Bronchial epithelial cell (primary cell): ENCODE data around the gene OR2B2. TPM values are rescaled to one million over a fixed set of nuclear protein-coding genes. Genes with fewer than 3 reads are reported as not detected.

Source experiments
- DNase-seq: peaks from one replicate; pipeline ENCODE4 v3.0.0-alpha.2; 2010; ENCODE audit warnings: low read depth
- FAIRE-seq: peaks from 2 replicates; lab custom pipeline; 2011; peaks lifted over from hg19 to GRCh38; lab: Jason Lieb, UNC
- H3K27me3 ChIP-seq: 2 replicates; pipeline ENCODE4 v1.5.1; 2011; ENCODE audit warnings: low read length; ENCODE audit not compliant: control insufficient read depth, insufficient read depth
- H3K36me3 ChIP-seq: 2 replicates; pipeline ENCODE4 v1.5.1; 2011; ENCODE audit warnings: low read length; ENCODE audit not compliant: control insufficient read depth, insufficient read depth
- H3K4me3 ChIP-seq: 2 replicates; pipeline ENCODE4 v1.5.1; 2011; ENCODE audit warnings: mild to moderate bottlenecking, low read depth, low read length, control low read depth
- CTCF ChIP-seq: IDR thresholded peaks from 2 replicates; pipeline ENCODE4 v1.5.1; 2011; ENCODE audit warnings: mild to moderate bottlenecking, moderate library complexity, low read length, control low read depth, inconsistent platforms; ENCODE audit not compliant: insufficient read depth, severe bottlenecking
- total RNA-seq: library from RNA; depleted of rRNA; stranded (reverse); fragments of >200 nt; gene quantifications from 2 replicates; pipeline ENCODE4 v1.2.1, GENCODE V29; 2014

Gene OR2B2
- total RNA-seq, 1 donor from 2014 or later, result not detected

- TF ChIP-seq CTCF, result peak; percentile 81
- Histone ChIP-seq H3K27me3 (no peaks in the 10 kb centered on the region), H3K36me3 (no peaks in the 10 kb centered on the region), H3K4me3 (peak overlapping the region; percentile 70)
- FAIRE-seq (peak; percentile 23), DNase-seq (peak; percentile 67)
Observed at GRCh38 chr6:27894839-27895762, 17.1 kb downstream of the OR2B2 start.

DNA sequence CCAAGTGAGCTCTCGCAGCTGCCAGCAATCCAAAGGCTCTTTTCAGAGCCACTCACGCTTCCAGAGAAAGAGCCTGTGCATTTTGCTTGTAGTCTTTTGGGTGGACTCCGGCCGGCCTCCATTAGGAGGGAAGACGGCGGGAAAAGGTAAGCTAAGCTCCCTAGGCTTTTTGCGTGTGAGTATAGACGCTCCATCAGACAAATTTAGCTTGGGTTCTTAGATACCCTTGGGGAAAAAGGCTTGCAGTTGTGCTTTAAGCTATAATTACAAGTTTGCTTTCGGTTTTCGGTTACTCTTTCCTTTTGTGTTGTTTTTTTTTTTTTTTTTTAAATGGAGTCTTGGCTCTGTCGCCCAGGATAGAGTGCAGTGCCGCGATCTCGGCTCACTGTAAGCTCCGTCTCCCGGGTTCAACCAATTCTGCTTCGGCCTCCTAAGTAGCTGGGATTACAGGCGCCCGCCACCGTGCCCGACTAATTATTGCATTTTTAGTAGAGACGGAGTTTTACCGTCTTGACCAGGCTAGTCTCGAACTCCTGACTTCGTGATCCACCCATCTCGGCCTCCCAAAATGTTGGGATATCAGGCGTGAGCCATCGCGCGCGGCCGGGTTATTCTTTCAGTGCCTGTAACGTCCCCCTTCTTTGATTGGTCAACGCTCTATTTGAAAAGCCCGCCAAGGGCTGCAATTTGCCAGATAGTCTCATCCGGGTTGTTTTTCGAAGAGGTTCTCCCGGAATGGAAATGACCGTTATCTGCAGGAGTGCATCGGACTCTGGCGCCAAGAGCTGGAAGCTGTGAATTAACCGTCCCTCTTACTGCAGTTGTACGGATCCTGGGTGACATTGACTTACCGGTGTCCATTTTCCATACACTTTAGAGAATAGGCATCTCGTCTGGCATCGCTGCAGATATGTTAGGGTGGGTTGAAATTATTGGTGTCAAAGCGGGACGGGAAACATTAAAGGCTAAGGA is 18.1 kb downstream of the OR2B2 start:
- H3K4me3 ChIP-seq, result peak overlapping the region; percentile 70
- no peaks in the 10 kb centered on the region for H3K36me3 ChIP-seq
- TF ChIP-seq CTCF, result no peak
- H3K27me3 ChIP-seq, result no peaks in the 10 kb centered on the region
- no peak for FAIRE-seq
- peak; percentile 89 for DNase-seq

DNA sequence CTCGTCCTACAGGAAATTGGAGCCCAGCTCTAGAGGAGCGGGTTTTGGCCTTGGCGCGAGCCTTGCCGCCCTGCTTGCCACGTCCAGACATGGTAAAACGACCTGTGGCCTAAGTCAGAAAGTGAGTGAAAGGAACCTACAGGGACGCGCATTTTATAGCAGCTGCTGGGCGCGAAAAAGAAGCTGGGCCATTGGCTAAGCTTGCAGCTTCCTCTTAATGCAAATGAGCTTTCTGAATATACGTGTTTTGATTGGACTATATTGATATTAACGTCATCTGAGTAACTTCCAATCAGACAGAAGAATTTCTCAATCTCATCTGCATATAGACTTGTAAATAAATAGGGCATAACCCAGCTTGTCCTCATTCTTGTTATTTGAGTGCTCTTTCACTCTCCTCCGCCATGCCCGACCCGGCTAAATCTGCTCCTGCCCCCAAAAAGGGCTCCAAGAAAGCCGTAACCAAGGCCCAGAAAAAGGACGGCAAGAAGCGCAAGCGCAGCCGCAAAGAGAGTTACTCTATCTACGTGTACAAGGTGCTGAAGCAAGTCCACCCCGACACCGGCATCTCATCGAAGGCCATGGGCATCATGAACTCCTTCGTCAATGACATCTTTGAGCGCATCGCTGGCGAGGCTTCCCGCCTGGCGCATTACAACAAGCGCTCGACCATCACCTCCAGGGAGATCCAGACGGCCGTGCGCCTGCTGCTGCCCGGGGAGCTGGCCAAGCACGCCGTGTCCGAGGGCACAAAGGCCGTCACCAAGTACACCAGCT is 18.9 kb downstream of the OR2B2 start:
- no peak for TF ChIP-seq CTCF
- Histone ChIP-seq H3K27me3 (no peaks in the 10 kb centered on the region), H3K36me3 (no peaks in the 10 kb centered on the region), H3K4me3 (peak overlapping the region; percentile 70)
- DNase-seq, result peak; percentile 99
- no peak for FAIRE-seq

DNA sequence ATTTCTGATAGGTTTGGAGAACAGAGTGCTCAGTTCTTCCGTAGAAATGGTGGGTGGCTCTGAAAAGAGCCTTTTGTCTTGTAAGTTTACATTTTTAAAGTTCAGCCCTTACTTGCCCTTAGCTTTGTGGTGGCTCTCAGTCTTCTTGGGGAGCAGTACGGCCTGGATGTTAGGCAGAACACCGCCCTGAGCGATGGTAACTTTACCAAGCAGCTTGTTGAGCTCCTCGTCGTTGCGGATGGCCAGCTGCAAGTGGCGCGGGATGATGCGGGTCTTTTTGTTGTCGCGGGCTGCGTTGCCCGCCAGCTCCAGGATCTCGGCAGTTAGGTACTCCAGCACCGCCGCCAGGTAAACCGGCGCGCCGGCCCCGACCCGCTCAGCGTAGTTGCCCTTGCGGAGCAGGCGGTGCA is 19.5 kb downstream of the OR2B2 start:
- no peak for TF ChIP-seq CTCF
- Histone ChIP-seq H3K27me3 (no peaks in the 10 kb centered on the region), H3K36me3 (no peaks in the 10 kb centered on the region), H3K4me3 (peak overlapping the region; percentile 70)
- DNase-seq (peak; percentile 25), FAIRE-seq (no peak)

- H3K4me3 ChIP-seq, result peak overlapping the region; percentile 48
- FAIRE-seq (no peak), DNase-seq (no peak)
- TF ChIP-seq CTCF, result no peak
- H3K36me3 ChIP-seq, result no peaks in the 10 kb centered on the region
- no peaks in the 10 kb centered on the region for H3K27me3 ChIP-seq
Observed at GRCh38 chr6:27891320-27891875, 20.8 kb downstream of the OR2B2 start.
